NT2/D1 (cell line): ENCODE data around the gene LRSAM1.

Experiments used
- SUZ12 ChIP-seq: IDR thresholded peaks from 2 replicates; pipeline ENCODE4 v1.6.1; 2011; ENCODE audit not compliant: insufficient read length, insufficient read depth; ENCODE audit errors: extremely low read depth
- YY1 ChIP-seq: IDR thresholded peaks from 2 replicates; pipeline ENCODE4 v1.6.1; 2011; ENCODE audit not compliant: insufficient read length, insufficient read depth
- ZNF274 ChIP-seq: IDR thresholded peaks from 2 replicates; pipeline ENCODE4 v1.6.1; 2011; ENCODE audit warnings: mild to moderate bottlenecking, low read depth, low read length

DNA sequence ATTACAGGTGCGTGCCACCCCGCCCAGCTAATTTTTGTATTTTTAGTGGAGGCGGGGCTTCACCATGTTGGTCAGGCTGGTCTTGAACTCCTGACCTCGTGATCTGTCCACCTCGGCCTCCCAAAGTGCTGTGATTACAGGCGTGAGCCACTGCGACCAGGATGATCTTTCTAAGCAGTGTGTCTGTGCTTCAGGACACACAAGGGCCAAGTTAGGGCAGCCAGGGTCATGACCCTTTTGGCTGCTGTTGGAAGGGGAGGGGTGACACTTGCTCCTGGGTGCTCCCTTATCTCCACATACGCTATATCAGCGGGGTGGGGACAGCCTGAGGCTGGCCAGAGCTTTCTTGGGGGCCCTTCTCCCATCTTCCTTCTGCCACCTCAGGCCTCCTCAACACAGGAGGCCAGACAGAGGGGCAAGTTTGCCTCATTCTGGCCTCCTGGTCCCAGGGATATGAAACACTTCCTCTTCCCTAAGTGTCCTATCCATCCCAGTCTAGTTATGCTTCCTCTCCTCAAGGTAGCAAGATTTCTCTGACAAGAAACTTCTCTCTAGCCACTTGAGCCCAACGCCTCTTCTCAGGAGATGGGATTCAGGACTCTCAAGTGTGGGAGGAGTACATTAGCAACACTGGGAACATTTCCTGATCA lies 29.1 kb upstream of the LRSAM1 start:
- no peak for TF ChIP-seq ZNF274
- TF ChIP-seq YY1, result no peak
- TF ChIP-seq SUZ12, result no peak
